Coronary artery (tissue), 2 donors: ENCODE measurements around the gene SLC25A24.

Experiments
- DNase-seq: peaks from one replicate; pipeline ENCODE4 v3.0.0-alpha.2; 2017; ENCODE audit warnings: low spot score
- H3K27ac ChIP-seq, 2 donors: fragments of 200-600 bp; sonication (generic); one replicate each; pipeline ENCODE4 v1.5.1; 2016 to 2019
- H3K4me3 ChIP-seq: fragments of 200-600 bp; sonication (generic); 2 replicates; pipeline ENCODE4 v1.5.1; 2016; ENCODE audit warnings: mild to moderate bottlenecking, moderate library complexity
- CTCF ChIP-seq: fragments of 200-600 bp; sonication (generic); IDR thresholded peaks from one replicate; pipeline ENCODE4 v1.5.1; 2019; ENCODE audit warnings: antibody characterized with exemption

SLC25A24 gene

GRCh38 chr1:108089477-108089876 lies 110.7 kb downstream of the SLC25A24 start:
- H3K4me3 ChIP-seq, result no peak overlapping the region
- no peak for TF ChIP-seq CTCF
- no peak for DNase-seq
- H3K27ac ChIP-seq, result no peak overlapping the region

GRCh38 chr1:108085628-108086027 lies 114.5 kb downstream of the SLC25A24 start:
- TF ChIP-seq CTCF, result no peak
- Histone ChIP-seq H3K27ac (no peak overlapping the region), H3K4me3 (no peak overlapping the region)
- DNase-seq, result no peak

GRCh38 chr1:108084866-108085477 lies 115.2 kb downstream of the SLC25A24 start:
- TF ChIP-seq CTCF, result no peak
- DNase-seq, result no peak
- Histone ChIP-seq H3K4me3 (no peak overlapping the region), H3K27ac (no peak overlapping the region)
